Small intestine (tissue), 7 donors: ENCODE measurements around the gene AUTS2. TPM values are rescaled to one million over a fixed set of nuclear protein-coding genes. Genes with fewer than 3 reads are reported as not detected.

ENCODE experiments used
- DNase-seq, 2 donors: peaks; one replicate each; pipeline versions ENCODE4 v3.0.0 to v3.0.0-alpha.2; 2013
- FAIRE-seq: peaks from 2 replicates; lab custom pipeline; 2012; peaks lifted over from hg19 to GRCh38; lab: Jason Lieb, UNC
- H3K27ac ChIP-seq, 3 donors: one replicate each; pipeline ENCODE4 v1.5.1; 2013; ENCODE audit warnings: low read length in 2 of 3, mild to moderate bottlenecking in 2 of 3, control low read depth in 1 of 3, inconsistent platforms in 1 of 3, low read depth in 1 of 3, moderate library complexity in 1 of 3
- H3K27me3 ChIP-seq, 3 donors: one replicate each; pipeline ENCODE4 v1.6.1; 2013; ENCODE audit warnings: low read length in 3 of 3, inconsistent platforms in 1 of 3; ENCODE audit not compliant: control insufficient read depth in 3 of 3, insufficient read depth in 3 of 3
- H3K36me3 ChIP-seq, 3 donors: one replicate each; pipeline ENCODE4 v1.6.1; 2013; ENCODE audit warnings: low read length in 3 of 3, inconsistent platforms in 1 of 3, low read depth in 1 of 3, mild to moderate bottlenecking in 1 of 3, moderate library complexity in 1 of 3; ENCODE audit not compliant: control insufficient read depth in 3 of 3, insufficient read depth in 2 of 3
- H3K4me1 ChIP-seq, 3 donors: one replicate each; pipeline ENCODE4 v1.6.1; 2013; ENCODE audit warnings: low read length in 2 of 3, inconsistent platforms in 1 of 3, low read depth in 1 of 3, mild to moderate bottlenecking in 1 of 3, moderate library complexity in 1 of 3; ENCODE audit not compliant: control insufficient read depth in 3 of 3, insufficient read depth in 2 of 3
- H3K4me3 ChIP-seq, 3 donors: one replicate each; pipeline ENCODE4 v1.5.1; 2013; ENCODE audit warnings: low read length in 3 of 3, control low read depth in 1 of 3, inconsistent platforms in 1 of 3, low read depth in 1 of 3, mild to moderate bottlenecking in 1 of 3, moderate library complexity in 1 of 3
- H3K9me3 ChIP-seq, 2 donors: one replicate each; pipeline ENCODE4 v1.6.1; 2013; ENCODE audit warnings: low read depth in 1 of 2, low read length in 1 of 2; ENCODE audit not compliant: control insufficient read depth in 2 of 2, insufficient read depth in 1 of 2
- WGBS, 3 donors: extraction: QIAGEN DNeasy Blood & Tissue Kit; methylation state at CpG; one replicate each; pipeline ENCODE4 v1.1.7; 2013; 5-methylcytosine and 5-hydroxymethylcytosine counted together
- polyA plus RNA-seq, 4 donors: library from polyadenylated mRNA; stranded (reverse) in 3 of 4; unstranded in 1 of 4; fragments of 200-250 nt in 3 of 4; fragments of 120-200 nt in 1 of 4; gene quantifications; one replicate each; pipeline versions ENCODE4 v1.2.1 to v1.2.3, GENCODE V29; 2013
- donor health status: healthy with polysubstance abuse.
- donor health status: control.
- donor health status: control.
- donor health status: Bipolar disorder and iron deficiency.
- donor health status: healthy.

Gene AUTS2
- polyA plus RNA-seq, 4 donors, result 4.9 to 43.5 (median 13.6) TPM

GRCh38 chr7:70773406-70773805 is 1175.1 kb downstream of the AUTS2 start:
- H3K27me3 ChIP-seq, result no peaks in the 10 kb centered on the region
- no peaks in the 10 kb centered on the region for H3K4me1 ChIP-seq
- no peaks in the 10 kb centered on the region for H3K9me3 ChIP-seq
- H3K27ac ChIP-seq, result no peak overlapping the region
- no peak for FAIRE-seq
- no peak overlapping the region for H3K4me3 ChIP-seq
- WGBS, 3 donors, result 82 to 91% (median 84%) methylated on average over 4 of the region's 4 CpGs
- peaks cover 5 to 31% (median 20%) of the 10 kb centered on the region in 3 donors for H3K36me3 ChIP-seq
- no peak for DNase-seq

GRCh38 chr7:70774950-70775527 is 1176.8 kb downstream of the AUTS2 start:
- no peaks in the 10 kb centered on the region for H3K4me1 ChIP-seq
- H3K9me3 ChIP-seq, result no peaks in the 10 kb centered on the region
- H3K27ac ChIP-seq, result no peak overlapping the region
- H3K27me3 ChIP-seq, result no peaks in the 10 kb centered on the region
- no peak overlapping the region for H3K4me3 ChIP-seq
- no peak for FAIRE-seq
- 96 to 98% (median 98%) methylated on average over 3 of the region's 3 CpGs for WGBS, 3 donors
- peaks cover 5 to 36% (median 18%) of the 10 kb centered on the region in 3 donors for H3K36me3 ChIP-seq
- no peak for DNase-seq

GRCh38 chr7:70775570-70776156 is 1177.4 kb downstream of the AUTS2 start:
- WGBS, 3 donors, result 70 to 82% (median 76%) methylated on average over 4 of the region's 4 CpGs
- Histone ChIP-seq H3K4me3 (no peak overlapping the region), H3K27ac (no peak overlapping the region), H3K36me3 (peaks cover 5 to 41% (median 18%) of the 10 kb centered on the region in 3 donors), H3K27me3 (no peaks in the 10 kb centered on the region), H3K9me3 (no peaks in the 10 kb centered on the region), H3K4me1 (no peaks in the 10 kb centered on the region)
- FAIRE-seq (no peak), DNase-seq (peak in 1 of 2 donors; percentile 8)

GRCh38 chr7:70776627-70777101 is 1178.4 kb downstream of the AUTS2 start:
- Histone ChIP-seq H3K36me3 (peaks cover 5 to 45% (median 20%) of the 10 kb centered on the region in 3 donors), H3K9me3 (no peaks in the 10 kb centered on the region), H3K4me3 (no peak overlapping the region), H3K27me3 (no peaks in the 10 kb centered on the region), H3K27ac (no peak overlapping the region), H3K4me1 (no peaks in the 10 kb centered on the region)
- no peak for FAIRE-seq
- WGBS, 3 donors, result 62 to 86% (median 68%) methylated on average over 7 of the region's 7 CpGs
- no peak for DNase-seq

GRCh38 chr7:70777251-70777650 is 1179.0 kb downstream of the AUTS2 start:
- no peak for FAIRE-seq
- Histone ChIP-seq H3K27ac (no peak overlapping the region), H3K27me3 (no peaks in the 10 kb centered on the region), H3K4me1 (no peaks in the 10 kb centered on the region), H3K4me3 (no peak overlapping the region), H3K9me3 (no peaks in the 10 kb centered on the region), H3K36me3 (peaks cover 5 to 46% (median 18%) of the 10 kb centered on the region in 3 donors)
- no peak for DNase-seq

- Histone ChIP-seq H3K9me3 (no peaks in the 10 kb centered on the region), H3K27ac (no peak overlapping the region), H3K4me3 (no peak overlapping the region), H3K4me1 (no peaks in the 10 kb centered on the region), H3K27me3 (no peaks in the 10 kb centered on the region), H3K36me3 (peaks cover 5 to 52% (median 18%) of the 10 kb centered on the region in 3 donors)
- no peak for DNase-seq
- 76 to 87% (median 77%) methylated on average over 3 of the region's 3 CpGs for WGBS, 3 donors
- no peak for FAIRE-seq
Observed at GRCh38 chr7:70778585-70778984, 1180.3 kb downstream of the AUTS2 start.

GRCh38 chr7:70779321-70779720 is 1181.0 kb downstream of the AUTS2 start:
- 76 to 97% (median 81%) methylated on average over 7 of the region's 7 CpGs for WGBS, 3 donors
- no peak for DNase-seq
- Histone ChIP-seq H3K4me1 (no peaks in the 10 kb centered on the region), H3K9me3 (no peaks in the 10 kb centered on the region), H3K36me3 (peaks cover 5 to 47% (median 16%) of the 10 kb centered on the region in 3 donors), H3K27ac (no peak overlapping the region), H3K27me3 (no peaks in the 10 kb centered on the region), H3K4me3 (no peak overlapping the region)
- no peak for FAIRE-seq

- Histone ChIP-seq H3K4me1 (no peaks in the 10 kb centered on the region), H3K27me3 (no peaks in the 10 kb centered on the region), H3K27ac (no peak overlapping the region), H3K4me3 (no peak overlapping the region), H3K9me3 (no peaks in the 10 kb centered on the region), H3K36me3 (peaks cover 12 to 59% (median 26%) of the 10 kb centered on the region in 3 donors)
- 93 to 95% (median 94%) methylated on average over 11 of the region's 11 CpGs for WGBS, 3 donors
- DNase-seq (no peak), FAIRE-seq (no peak)
Observed at GRCh38 chr7:70781922-70782311, 1183.6 kb downstream of the AUTS2 start.
